GM12872 (cell line): Measurements from ENCODE around the gene ADAM8.

Experiments used
- CTCF ChIP-seq: IDR thresholded peaks from 3 replicates; pipeline ENCODE4 v1.5.1; 2011; ENCODE audit warnings: low read depth, mild to moderate bottlenecking, low read length, moderate library complexity; ENCODE audit not compliant: insufficient read depth

ADAM8 gene

DNA sequence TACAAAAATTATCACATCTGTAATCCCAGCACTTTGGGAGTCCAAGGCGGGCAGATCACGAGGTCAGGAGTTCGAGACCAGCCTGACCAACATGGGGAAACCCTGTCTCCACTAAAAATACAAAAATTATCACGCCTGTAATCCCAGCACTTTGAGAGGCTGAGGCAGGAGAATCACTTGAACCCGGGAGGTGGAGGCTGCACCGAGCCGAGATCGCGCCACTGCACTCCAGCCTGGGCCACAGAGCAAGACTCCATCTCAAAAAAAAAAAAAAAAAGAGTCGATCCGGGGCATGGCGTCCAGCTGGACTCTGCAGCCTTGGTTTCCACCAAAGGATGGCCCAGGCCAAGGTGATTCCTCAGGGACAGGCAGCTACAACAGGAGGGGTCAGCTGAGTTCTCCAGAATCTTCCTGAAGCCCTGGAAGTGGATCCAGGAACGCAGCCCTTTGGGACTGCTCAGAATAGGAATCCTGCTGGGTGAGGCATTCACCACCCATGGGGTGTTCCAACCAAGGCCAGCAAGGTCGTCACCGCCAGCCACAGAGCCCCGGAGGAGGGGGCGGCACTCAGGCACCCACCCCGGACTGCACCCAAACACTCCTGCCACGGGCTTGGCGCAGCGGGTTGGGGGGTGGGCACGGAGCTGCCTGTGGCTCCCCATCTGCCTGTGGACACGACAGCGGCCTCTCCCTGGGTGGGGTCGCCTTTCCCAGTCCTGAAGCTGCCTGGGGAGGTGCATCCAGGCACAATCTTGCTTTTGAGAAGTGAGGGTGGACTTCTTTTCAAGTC lies 58.7 kb downstream of the ADAM8 start:
- TF ChIP-seq CTCF: no peak

GRCh38 chr10:133216776-133217175 lies 59.9 kb downstream of the ADAM8 start:
- TF ChIP-seq CTCF: no peak

DNA sequence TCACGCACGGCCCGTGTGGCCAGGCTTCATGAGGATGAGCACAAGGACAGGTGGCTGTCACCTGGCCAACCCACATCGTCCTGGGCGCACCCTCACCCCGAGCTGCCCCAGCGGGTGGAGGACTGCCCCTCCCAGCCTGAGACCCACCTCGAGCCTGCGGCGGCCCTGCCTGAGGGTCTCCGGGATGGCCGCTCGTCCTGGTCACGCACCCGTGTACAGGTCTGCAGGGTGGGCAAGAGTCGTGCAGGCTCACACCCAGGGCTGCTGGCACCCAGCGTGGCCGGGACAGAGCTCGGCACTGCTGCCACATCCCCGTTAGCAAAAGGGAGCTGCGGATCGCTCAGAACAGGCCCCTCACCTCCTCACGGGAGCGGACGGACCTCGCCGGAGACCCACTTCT lies 61.1 kb downstream of the ADAM8 start:
- TF ChIP-seq CTCF: no peak

- no peak for TF ChIP-seq CTCF
These were observed 61.9 kb downstream of the ADAM8 start for GRCh38 chr10:133214468-133215410.

- TF ChIP-seq CTCF: no peak
These were observed 62.8 kb downstream of the ADAM8 start for GRCh38 chr10:133213641-133214467.

DNA sequence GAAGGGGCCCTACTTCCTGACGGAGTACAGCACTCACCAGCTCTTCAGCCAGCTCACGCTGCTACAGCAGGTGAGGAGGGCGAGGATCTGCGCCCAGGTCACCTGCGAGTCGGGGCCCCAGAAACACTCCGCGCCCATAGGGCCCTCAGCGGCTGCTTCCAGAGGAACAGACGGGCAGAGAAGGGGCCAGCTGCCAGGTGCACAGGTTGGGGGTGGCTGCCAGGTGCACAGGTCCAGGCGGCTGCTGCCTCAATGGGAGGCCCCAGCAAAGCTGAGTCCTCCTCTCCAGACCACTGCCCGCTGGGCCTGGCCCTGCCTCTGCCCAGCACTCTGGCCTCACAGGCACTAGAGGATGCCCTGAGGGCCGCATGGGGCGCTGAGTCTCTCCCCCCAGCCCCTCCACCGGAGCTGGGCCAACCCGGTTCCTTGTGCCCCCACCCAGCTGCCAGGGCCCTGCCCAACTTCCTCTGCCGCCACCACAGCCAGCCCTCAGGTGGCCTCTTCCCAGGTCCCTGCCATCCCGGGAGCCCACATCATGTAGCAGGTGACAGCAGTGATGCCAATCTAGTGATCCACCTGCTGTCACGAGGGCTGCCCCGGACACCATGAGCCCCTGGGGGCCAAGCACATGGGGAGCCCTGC lies 63.7 kb downstream of the ADAM8 start:
- no peak for TF ChIP-seq CTCF
